Myocyte (in vitro differentiated cells): ENCODE measurements around the gene PDSS2. TPM values are rescaled to one million over a fixed set of nuclear protein-coding genes. Genes with fewer than 3 reads are reported as not detected.

Experiments
- DNase-seq: peaks from one replicate; pipeline ENCODE4 v3.0.0-alpha.2; 2012; ENCODE audit warnings: low read depth
- total RNA-seq: library from RNA; depleted of rRNA; stranded (reverse); fragments of >200 nt; gene quantifications from 2 replicates; pipeline ENCODE4 v1.2.3, GENCODE V29; 2014

The PDSS2 gene
- total RNA-seq, 1 donor from 2014 or later: 87.6 TPM

DNA sequence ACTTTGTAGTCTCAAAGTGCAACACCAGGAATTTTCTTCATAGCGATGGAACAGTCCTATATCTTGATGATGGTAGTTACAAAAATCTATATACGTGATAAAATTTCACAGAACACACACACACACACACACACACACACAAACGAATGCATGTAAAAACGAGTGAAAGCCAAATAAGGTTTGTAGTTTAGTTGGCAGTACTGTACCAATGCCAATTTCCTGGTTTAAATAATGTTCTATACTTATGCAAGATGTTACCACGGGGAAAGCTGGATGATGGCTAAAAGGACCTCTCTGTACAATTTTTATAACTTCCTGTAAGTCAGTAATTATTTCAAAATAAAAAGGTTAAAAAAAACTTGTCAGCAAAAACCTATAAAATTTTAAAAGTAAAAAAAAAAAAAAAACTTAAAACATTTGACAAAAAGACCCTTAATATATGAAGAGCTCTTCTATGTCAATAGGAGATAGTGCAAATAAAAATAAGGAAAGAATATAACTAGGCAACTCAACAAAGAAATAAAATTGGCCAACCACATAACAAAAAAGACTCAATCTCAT is 37.6 kb downstream of the PDSS2 start:
- no peak for DNase-seq

DNA sequence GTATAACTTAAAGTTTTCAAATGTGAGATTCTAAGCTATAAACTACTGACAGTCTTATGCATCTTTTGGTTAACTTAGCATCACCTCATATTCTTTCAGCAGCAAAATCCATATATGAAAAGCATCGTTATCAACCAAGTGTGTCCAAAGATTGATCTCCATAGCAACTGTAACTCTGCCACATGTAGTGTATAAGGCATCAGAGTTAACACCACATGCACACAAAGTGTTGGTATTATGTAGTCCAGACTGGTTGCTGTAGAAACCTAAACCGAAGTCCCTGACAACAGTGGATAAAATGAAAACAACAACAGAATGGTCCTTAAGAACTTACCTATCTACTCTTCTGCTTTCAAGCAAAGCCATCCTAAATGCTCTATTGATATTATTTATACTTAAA is 39.6 kb downstream of the PDSS2 start:
- DNase-seq: peak; percentile 8

DNA sequence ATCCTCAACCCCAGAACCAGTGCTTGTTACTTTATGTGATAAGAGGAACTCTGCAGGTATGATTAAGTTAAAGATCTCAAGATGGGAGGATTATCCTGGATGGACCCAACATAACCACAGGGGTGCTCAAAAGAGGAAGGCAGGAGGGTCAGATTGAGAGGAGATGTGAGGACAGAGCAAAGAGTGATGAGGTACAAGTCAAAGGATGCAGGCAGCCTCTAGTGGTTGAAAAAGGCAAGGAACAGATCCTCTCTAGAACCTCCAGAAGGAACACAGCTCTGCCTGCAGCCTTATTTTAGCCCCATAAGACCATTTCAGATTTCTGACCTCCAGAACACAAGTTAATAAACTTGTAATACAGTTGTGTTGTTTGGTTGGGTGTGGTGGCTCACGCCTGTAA is 41.2 kb downstream of the PDSS2 start:
- no peak for DNase-seq

DNA sequence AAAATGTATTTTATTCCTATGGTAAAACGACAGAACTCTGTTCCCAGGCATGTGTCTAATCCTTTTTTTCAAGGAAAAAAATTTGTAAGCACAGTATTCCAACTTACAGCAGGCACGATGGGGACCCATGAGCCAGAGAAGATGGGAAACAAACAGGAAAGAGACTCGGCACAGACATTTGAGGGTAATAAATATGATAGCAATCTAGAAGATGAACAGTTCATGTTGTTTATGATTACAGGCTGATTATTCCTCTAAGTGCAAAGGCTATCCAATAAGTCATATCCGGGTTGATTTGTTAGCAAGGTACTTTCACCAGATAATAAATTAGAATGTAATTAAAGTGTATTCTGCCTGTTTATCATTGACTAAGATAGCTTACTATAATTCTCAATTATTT is 43.2 kb downstream of the PDSS2 start:
- no peak for DNase-seq

DNA sequence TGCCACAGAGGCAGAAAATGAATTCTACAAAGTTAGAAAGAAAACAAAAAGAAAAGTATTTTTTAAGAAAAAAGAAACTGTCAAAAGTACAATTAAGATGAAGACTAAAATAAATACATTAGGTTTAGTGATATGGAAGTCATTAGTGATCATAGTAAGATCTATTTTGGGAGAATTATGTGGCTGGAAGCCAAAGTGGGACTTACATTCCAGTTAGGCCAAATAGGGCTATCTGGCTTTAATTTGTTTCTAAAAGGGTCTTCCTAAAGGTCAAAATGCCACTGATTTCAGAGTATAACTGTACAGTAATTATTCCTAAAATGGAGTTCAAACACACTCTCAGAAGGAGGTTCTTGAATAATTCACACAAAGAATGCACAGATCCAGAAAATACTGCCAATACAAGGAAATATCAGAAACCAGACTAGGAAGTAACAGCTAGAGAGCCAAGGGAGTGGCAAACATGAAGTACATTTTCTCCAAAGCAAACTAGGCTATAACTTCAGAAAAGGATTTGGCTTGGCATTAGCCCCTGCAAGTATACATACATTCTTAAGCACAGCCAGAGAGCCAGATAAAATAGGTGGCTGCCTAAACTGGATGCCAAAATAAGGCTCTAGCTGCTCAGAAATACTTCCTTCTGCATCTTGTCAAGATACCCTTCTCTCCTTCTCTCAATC is 45.3 kb downstream of the PDSS2 start:
- peak; percentile 13 for DNase-seq

DNA sequence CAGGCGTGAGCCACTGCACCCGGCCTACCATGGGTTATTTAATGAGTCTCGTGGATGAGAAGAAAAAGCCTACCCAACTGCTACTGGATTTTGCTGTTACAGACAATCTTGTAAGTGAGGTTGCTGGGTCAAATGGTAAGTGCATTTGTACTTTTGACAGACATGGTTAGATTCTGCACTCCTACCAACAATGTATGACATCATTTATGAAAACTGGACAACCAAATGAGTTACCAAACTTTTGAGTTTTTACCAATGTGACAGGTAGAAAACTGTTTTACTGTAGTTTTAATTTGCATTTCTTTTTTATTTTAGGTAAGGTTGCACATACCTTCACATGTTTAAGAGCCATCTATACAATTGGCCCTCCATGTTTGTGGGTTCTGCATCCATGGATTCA is 48.2 kb downstream of the PDSS2 start:
- DNase-seq: no peak

DNA sequence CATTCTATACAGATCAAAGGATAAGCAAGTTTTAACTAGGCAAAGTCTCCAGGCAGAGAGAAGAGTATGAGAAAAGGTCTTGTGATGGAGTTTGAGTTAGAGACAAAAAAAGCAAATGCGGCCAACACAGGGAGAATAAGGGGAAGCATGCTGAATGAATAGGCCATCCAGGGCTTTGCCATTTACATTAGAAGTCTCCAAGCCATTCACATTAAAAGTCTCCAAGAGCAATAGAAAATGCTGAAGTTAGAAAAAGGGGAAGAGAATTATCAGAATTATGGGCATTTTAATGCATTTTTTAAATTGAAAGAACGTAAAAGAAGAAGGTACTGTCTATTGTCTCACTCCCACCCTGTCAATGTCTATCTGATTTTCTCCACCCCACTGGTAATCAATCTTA is 49.4 kb downstream of the PDSS2 start:
- no peak for DNase-seq

DNA sequence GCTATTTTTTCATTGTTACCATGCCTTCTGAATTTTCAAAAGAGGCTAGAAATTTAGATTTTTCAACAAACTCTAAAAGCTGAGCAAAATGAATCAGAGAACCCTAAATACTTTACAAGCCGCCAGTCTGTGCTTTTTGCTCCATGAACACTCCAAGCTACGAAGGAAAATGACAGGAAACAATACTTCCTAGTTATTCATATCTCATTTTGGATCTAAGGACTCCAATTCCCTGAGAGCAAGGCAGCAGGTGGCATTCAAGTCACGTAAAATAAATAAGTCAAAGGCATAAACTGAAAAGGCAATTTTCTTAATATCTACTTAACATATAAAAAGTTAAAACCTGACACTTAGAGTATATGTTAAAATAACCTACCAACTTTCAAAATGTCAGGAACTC is 50.6 kb downstream of the PDSS2 start:
- no peak for DNase-seq

DNA sequence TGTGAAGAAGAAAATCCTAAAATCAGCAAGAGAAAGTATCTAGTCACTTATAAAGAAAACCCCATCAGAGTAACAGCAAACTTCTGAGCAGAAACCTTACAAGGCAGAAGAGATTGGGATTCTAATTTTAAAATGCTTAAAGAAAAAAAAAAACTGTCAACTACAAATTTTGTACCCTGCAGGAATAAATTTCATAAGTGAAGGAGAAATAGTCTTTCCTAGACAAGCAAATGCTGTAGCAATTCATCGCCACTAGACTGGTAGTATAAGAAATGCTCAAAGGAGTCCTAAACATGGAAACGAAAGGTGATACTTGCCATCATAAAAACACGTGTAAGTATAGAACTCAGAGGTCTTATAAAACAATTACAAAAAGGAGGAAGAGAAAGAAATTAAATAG is 54.4 kb downstream of the PDSS2 start:
- DNase-seq: no peak

DNA sequence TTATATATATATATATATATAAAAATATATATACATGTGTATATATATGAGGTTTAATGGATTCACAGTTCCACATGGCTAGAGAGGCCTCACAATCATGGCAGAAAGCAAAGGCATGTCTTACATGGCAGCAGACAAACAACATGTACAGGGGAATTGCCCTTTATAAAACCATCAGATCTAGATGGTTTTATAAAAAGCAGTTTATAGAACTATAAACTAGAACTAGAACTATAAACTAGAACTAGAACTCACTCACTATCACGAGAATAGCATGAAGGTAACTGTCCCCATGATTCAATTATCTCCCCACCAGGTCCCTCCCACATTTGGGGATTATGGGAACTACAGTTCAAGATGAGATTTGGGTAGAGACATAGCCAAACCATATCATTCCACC is 56.8 kb downstream of the PDSS2 start:
- no peak for DNase-seq

DNA sequence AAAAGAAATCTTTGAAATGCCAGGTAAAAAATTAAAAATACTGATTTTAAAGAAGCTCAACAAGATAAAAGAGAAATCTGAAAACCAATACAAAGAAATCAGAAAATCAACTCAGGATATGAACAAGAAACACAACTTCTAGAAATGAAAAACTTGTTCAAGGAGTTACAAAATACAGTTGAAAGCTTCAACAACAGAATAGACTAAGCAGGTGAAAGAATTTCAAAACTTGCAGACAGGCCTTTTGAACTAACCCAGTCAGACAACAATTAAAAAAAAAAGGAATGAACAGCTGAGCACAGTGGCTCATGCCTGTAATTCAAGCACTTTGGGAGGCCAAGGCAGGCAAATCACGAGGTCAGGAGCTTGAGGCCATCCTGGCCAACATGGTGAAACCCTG is 57.8 kb downstream of the PDSS2 start:
- peak; percentile 7 for DNase-seq

DNA sequence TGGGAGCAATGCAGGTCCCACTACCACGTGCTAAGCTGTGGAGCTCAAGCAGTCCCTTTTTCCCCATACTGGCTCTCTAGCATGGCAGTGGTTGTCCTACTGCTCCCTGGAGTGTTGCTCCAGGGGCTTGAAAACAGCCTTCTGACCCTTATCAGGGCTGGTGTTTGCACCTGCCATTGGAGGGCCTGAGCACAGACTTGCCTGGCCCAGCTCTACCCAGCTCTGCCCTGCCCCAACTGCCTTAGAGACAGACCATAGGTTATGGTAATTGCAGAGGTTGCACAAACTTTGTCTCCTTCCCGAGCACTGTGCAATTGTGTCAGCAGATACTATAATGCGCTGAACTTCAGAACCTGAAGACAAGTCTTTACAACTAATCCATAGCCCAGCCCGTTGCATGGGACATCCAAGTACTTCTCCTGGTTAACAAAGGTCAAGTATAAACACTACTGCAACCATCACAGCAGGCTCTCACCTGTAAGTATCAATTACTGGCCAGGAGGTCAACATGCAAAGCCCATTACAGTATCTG is 58.7 kb downstream of the PDSS2 start:
- DNase-seq: no peak

DNA sequence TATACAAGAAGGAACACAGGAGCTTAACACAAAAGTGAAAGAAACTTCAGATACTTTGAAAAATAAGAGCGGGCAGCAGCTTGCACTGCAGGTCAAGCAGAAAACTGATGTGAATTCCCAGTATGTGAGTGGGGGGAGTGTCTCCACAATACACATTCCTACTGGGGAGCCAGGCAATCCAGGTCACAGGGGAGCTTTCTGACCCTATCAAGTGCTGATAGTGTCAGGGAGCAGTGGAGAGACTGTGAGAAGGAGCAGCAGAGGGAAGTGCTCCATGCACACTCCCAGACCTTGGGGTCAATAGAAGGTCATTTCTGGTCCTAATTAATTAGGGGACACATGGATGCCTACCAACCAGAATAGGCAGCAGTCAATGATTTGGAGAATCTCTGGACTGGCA is 59.4 kb downstream of the PDSS2 start:
- DNase-seq: no peak

DNA sequence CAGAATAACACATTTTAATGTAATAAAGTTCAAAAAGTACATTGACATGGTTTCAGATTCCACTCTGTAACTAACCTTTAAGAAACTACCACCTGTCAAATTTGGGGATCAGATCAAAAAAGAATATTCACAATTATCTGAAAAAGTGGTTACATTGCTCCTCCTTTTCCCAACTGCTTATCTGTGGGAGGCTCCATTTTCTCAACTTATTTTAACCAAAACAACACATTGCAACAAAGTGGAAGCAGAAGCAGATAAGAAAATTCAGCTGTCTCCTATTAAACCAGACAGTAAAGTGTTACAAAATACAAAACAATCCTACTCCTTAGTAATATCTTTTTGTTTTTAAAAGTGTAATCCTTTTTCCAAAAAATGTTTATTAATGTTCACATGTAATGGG is 61.4 kb downstream of the PDSS2 start:
- no peak for DNase-seq

DNA sequence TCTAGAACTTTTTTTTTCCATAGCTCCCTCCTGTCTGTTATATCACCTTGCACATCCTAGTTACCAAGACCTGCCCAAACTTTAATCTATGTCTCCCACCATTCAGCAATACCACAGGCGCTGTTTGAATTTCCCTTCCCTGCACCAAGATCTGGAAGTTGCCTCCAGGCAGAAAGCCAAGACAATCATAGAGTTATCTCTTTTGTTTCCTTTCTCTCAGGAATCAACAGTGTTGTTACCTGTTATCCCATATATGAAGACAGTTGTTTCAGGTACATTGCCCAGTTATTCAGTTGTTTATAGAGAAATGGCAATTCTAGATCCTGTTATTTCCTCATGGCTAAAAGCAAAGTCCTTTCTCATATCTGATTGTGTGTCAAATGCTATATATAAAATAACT is 63.2 kb downstream of the PDSS2 start:
- no peak for DNase-seq

DNA sequence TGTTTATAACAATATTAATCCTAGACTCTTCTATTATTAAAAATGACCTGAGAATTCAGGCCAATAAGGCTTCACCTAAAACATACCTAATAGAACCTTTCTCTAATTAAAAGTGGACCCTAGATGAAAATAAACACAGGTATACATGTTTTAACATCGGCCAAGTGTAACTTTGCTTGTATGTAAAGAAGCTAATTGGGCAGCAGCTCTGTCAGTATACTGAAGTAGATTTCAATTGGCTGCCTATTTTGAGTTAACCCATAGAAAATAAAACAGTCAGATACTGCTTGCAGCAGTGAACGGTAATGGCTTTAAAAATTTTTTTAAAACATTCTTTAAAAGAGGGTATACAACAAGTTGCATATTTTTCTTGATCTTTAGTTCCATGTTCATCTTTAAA is 67.3 kb downstream of the PDSS2 start:
- no peak for DNase-seq

DNA sequence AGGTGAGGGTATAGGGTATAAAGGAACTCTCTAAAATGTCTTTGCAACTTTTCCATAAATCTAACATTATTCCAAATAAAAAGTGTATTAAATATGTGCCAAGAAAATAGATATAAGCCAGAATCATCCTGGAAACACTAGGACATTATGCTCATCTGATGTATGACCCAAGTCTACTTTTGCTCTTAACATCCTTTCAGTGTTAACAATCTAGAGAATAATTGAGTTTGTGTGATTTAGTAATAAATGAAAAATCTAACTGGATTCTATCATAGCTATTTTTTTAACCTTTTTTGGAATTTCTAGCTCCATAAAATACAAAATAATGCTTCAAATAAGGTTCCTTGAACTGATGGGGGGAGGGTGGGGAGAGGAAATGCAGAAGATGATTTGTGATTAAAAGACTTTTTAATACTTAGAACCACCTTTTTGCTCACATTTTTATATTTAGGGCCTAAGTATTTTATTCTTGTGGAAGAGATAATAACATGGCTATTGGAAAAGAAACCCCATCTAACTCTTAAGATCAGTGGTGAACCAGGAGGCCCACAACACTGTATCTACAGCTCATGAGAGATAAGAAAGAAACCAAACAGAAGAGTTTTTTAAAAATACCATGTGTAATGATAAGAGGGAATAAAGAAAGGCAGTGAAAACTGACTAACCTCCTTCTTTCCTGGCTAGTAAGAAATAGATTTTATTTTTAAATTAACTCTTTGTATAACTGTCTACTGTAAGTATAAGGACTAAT is 68.5 kb downstream of the PDSS2 start:
- no peak for DNase-seq

DNA sequence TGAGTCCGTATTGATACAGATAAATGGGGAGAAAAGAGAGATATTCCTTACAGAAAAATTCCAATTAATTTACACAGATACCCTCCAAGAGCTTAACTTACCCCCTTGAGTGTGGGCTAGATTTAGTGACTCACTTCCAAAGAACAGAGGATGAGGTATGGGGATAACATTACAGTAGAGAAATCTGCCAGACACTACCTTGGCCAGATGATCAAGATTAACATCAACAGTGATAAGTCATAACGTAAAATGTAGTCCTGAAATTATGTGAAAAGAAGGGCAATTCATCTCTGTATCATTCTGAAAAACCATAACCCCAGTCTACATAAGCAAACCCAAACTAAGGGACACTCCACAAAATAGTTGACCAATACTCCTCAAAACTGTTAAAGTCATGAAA is 69.3 kb downstream of the PDSS2 start:
- no peak for DNase-seq

DNA sequence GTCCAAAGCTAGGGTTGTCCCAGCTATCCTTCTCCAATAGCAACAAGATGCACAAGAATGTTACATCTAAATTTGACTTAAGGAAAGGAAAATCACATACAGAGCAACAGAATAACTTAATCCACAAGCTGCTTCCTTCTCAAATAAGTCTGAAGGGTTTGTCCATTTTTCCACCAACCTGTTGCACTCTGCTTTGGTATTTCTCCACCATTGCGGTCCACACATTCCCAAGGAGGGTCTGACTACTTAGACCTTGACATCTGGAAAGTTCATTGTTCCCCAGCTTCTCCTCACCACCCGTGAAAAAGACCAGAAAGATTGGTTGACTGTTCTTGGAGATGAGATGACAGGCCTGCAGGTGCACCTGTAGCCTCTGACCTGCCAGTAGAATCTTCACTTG is 72.5 kb downstream of the PDSS2 start:
- no peak for DNase-seq

DNA sequence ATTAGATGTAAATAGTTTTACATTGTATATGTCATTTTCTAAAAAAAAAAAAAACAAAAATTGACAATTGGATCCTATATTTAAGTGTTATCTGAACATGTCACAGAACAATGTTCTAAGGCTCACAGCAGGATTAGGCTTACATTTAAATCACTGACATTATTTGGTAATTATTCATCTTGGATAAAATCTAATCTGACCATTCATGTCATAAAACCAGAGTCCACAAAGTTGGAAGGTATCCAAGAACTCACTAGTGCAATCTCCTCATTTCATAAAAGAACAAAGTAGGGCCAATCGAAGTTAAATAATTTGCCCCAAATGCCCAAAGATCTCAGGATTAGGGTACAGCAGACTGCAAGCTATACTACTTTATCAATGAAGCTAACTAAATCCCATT is 73.0 kb downstream of the PDSS2 start:
- peak; percentile 18 for DNase-seq

DNA sequence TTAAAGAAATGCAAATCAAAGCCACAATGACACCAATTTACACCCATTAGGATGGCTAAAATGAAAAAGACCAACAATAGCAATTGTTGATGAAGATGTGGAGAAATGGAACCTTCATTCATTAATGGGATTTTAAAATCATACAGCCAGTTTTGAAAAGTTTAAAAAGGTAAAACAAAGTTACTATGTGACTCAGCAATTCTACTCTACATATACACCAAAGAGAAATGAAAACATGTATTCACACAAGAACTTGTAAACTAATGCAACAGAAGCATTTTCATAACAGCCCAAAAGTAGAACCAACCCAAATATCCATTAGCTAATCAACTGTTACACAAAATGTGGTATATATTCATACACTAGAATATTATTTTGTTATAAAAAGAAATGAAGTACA is 75.7 kb downstream of the PDSS2 start:
- no peak for DNase-seq

DNA sequence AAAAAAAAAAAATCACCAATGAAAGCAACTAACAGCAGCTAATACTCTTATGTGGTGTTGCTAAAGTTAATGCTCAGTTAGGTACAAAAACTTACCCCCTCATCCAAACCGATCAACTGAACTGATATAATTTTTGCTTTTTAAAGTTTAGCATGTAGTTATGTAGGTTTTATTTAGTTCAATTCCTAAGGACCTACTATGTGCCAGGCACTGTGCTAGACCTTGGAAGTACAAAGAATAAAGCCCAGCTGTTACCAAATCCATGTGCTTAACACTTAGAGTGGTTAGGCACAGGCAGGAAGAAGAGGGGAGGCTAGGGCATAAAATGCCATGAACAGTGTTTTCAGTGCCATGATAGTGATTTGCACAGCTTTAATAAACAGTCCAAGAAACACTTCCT is 85.1 kb downstream of the PDSS2 start:
- no peak for DNase-seq

DNA sequence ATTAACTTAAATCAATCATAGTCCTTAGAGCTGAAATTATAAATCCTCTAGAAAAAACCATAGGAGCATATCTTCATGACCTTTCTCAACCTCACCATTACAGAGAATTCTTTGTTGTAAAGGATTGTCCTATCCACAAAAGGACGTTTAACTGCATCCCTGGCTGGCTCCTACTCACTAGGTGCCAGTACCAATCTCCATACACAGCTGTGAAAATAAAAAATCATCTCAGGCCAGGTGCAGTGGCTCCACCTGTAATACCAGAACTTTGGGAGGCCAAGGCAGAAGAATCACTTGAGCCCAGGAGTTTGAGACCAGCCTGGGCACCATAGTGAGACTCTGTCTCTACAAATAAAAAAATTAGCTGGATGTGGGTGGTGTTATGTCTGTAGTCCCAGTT is 89.9 kb downstream of the PDSS2 start:
- DNase-seq: no peak
